HepG2 (cell line): ENCODE results near the gene ZNF512B. TPM values are rescaled to one million over a fixed set of nuclear protein-coding genes. Genes with fewer than 3 reads are reported as not detected.
A peak's percentile ranks its signal among the peaks of the same experiment; 100 is the strongest.

Experiments
- CSRNP1 ChIP-seq: sonication (generic); formaldehyde crosslinking; IDR thresholded peaks from 2 replicates; pipeline ENCODE4 v1.8.1; 2023; ENCODE audit warnings: mild to moderate bottlenecking, missing genetic modification reagents
- DDIT3 ChIP-seq: sonication (generic); formaldehyde crosslinking; IDR thresholded peaks from 2 replicates; pipeline ENCODE4 v1.4.0; 2020; ENCODE audit warnings: mild to moderate bottlenecking, missing genetic modification reagents
- E2F5 ChIP-seq: sonication (generic); formaldehyde crosslinking; conservative IDR thresholded peaks from 2 replicates; pipeline ENCODE4 v1.4.0; 2020; ENCODE audit warnings: missing genetic modification reagents
- ELF3 ChIP-seq: IDR thresholded peaks from 2 replicates; pipeline ENCODE4 v1.6.1; 2016; ENCODE audit warnings: missing genetic modification reagents, missing compliant biosample characterization
- MAFK ChIP-seq, 2 experiments: IDR thresholded peaks in 1 of 2; conservative IDR thresholded peaks in 1 of 2; 2 replicates each; pipeline ENCODE4 v1.6.1; 2011; ENCODE audit warnings: improper control_type of control experiment in 2 of 2, low read length in 2 of 2
- MBD4 ChIP-seq: IDR thresholded peaks from 2 replicates; pipeline ENCODE4 v1.6.1; 2012; ENCODE audit warnings: low read length, inconsistent platforms, borderline replicate concordance
- MEF2D ChIP-seq: sonication (generic); formaldehyde crosslinking; IDR thresholded peaks from 2 replicates; pipeline ENCODE4 v1.5.1; 2020; ENCODE audit warnings: mild to moderate bottlenecking, missing genetic modification reagents
- NONO ChIP-seq, 2 experiments: fragments of 450-650 bp in 1 of 2; sonication (generic) in 1 of 2; formaldehyde crosslinking in 1 of 2; IDR thresholded peaks in 1 of 2; conservative IDR thresholded peaks in 1 of 2; 2 replicates each; pipeline versions ENCODE4 v1.6.1 to v1.8.0; 2017 to 2022; ENCODE audit warnings: mild to moderate bottlenecking in 1 of 2, missing genetic modification reagents in 1 of 2, moderate library complexity in 1 of 2
- NR2F6 ChIP-seq, 2 experiments: IDR thresholded peaks; 2 replicates each; pipeline ENCODE4 v1.6.1; 2016; ENCODE audit warnings: antibody characterized with exemption in 1 of 2, mild to moderate bottlenecking in 1 of 2
- PAX8 ChIP-seq: sonication (generic); formaldehyde crosslinking; IDR thresholded peaks from 2 replicates; pipeline ENCODE4 v1.8.0; 2022; ENCODE audit warnings: mild to moderate bottlenecking, missing genetic modification reagents, borderline replicate concordance
- PLRG1 ChIP-seq: fragments of 450-650 bp; conservative IDR thresholded peaks from 2 replicates; pipeline ENCODE4 v1.6.1; 2016
- PTBP1 ChIP-seq: fragments of 200-400 bp; formaldehyde crosslinking; IDR thresholded peaks from 2 replicates; pipeline ENCODE4 v1.6.1; 2018; ENCODE audit warnings: low read length, low read depth; ENCODE audit not compliant: poor library complexity, severe bottlenecking
- TERF1 ChIP-seq: sonication (generic); formaldehyde crosslinking; IDR thresholded peaks from 2 replicates; pipeline ENCODE4 v1.8.0; 2022; ENCODE audit warnings: mild to moderate bottlenecking, missing genetic modification reagents, moderate library complexity
- ZBTB1 ChIP-seq: sonication (generic); formaldehyde crosslinking; IDR thresholded peaks from 2 replicates; pipeline ENCODE4 v1.4.0; 2020; ENCODE audit warnings: missing genetic modification reagents, borderline replicate concordance
- ZBTB2 ChIP-seq: sonication (generic); formaldehyde crosslinking; IDR thresholded peaks from 2 replicates; pipeline ENCODE4 v1.8.0; 2022; ENCODE audit warnings: low read depth, missing genetic modification reagents
- polyA plus RNA-seq, 8 experiments: library from polyadenylated mRNA; depleted of rRNA in 3 of 8; stranded (reverse) in 7 of 8; unstranded in 1 of 8; fragments of >200 nt; fragmentation: Illumina TruSeq in 4 of 8; extraction: Trizol in 4 of 8; gene quantifications; 2 replicates each; pipeline versions ENCODE4 v1.2.1 to v1.2.3, GENCODE V29; 2011 to 2016; ENCODE audit warnings: low read depth in 4 of 8, missing spikeins in 1 of 8, mixed read lengths in 1 of 8; ENCODE audit not compliant: insufficient read depth in 1 of 8
- total RNA-seq, 5 experiments: library from RNA; depleted of rRNA; stranded (reverse); fragments of >200 nt; fragmentation: Illumina TruSeq; extraction: Trizol; gene quantifications; 2 replicates each; pipeline ENCODE4 v1.2.3, GENCODE V29; 2016; ENCODE audit warnings: low read depth in 1 of 5
- TF ChIP-seq, protein P1 (sequence below): sonication (generic); formaldehyde crosslinking; IDR thresholded peaks from 2 replicates; pipeline ENCODE4 v1.4.0; 2020; ENCODE audit warnings: missing genetic modification reagents
- TF ChIP-seq, protein P2 (sequence below): sonication (generic); formaldehyde crosslinking; IDR thresholded peaks from 2 replicates; pipeline ENCODE4 v1.4.0; 2020; ENCODE audit warnings: mild to moderate bottlenecking, missing genetic modification reagents

The ZNF512B gene
- total and polyA plus RNA-seq, 2 of the 13 experiments (the other 11 are each of a cell fraction or from before 2014, with no cell fraction given): 11.5 to 30.6 TPM

DNA sequence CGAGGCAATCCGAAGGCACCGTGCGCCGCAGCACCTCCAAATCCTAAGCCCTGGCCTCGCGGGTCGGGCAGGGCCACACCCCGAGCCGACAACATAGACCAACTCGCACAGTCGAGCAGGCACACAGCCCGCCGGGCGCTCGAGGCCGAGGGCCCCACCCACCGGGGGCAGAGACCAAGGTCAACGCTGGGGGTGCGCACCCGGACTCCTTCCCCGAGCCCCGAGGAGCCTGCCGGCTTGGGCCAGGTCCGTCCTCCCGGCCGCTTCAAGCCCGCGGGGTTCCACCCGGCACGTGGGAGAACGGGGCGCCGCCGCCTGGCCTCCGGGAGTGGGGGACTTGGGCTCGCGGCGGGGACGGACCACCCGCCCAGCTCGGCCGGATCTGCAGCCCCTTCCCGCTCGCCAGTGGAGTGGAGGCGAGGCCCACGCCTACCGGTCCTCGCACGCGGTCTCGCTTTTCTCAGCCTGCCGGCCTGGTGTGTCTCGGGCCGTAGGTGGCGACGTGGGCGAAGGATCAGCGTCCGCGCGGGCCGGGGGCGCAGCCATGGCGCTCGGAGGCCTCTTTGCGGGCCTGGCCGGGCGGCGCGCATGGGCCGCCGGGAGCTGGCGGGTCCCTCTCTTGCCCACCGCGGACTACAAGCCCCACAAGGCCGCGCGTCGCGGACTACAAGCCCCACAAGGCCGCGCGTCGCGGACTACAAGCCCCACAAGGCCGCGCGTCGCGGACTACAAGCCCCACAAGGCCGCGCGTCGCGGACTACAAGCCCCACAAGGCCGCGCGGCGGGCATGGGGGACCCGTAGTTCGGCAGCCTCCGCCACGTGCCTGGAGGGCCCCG is 13.7 kb downstream of the ZNF512B start, which contains the start of gene UCKL1 (continued):
- TF ChIP-seq NONO (IDR thresholded peaks at IDR 0.05) (no peak), NONO (CRISPR knock-in tag; conservative IDR thresholded peaks at IDR 0.05) (peak; percentile 99), CSRNP1 (CRISPR knock-in tag) (peak; percentile 99), MAFK (conservative IDR thresholded peaks at IDR 0.05 in 1 of 2, IDR thresholded peaks at IDR 0.05 in 1 of 2; ENCODE audit: low read length in 2 of 2) (no peak), MEF2D (CRISPR knock-in tag) (peak; percentile 61; the same call in 1 of the 2 replicates), NR2F6 (IDR thresholded peaks at IDR 0.05) (peak; percentile 60; the same call in 1 of the 2 replicates), NR2F6 (CRISPR knock-in tag; IDR thresholded peaks at IDR 0.05) (peak; percentile 84), TERF1 (no peak), ZBTB1 (peak; percentile 79; the same call in 1 of the 2 replicates), ZBTB2 (CRISPR knock-in tag) (peak; percentile 82), ELF3 (peak; percentile 85), PLRG1 (no peak), E2F5 (CRISPR knock-in tag) (peak; percentile 87; the same call in 1 of the 2 replicates), PAX8 (CRISPR knock-in tag) (peak; percentile 99), PTBP1 (no peak), DDIT3 (CRISPR knock-in tag) (no peak), MBD4 (no peak)
- TF ChIP-seq, protein P1, sequence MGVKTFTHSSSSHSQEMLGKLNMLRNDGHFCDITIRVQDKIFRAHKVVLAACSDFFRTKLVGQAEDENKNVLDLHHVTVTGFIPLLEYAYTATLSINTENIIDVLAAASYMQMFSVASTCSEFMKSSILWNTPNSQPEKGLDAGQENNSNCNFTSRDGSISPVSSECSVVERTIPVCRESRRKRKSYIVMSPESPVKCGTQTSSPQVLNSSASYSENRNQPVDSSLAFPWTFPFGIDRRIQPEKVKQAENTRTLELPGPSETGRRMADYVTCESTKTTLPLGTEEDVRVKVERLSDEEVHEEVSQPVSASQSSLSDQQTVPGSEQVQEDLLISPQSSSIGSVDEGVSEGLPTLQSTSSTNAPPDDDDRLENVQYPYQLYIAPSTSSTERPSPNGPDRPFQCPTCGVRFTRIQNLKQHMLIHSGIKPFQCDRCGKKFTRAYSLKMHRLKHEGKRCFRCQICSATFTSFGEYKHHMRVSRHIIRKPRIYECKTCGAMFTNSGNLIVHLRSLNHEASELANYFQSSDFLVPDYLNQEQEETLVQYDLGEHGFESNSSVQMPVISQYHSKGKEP (CRISPR knock-in tag): peak; percentile 51
- TF ChIP-seq, protein P2, sequence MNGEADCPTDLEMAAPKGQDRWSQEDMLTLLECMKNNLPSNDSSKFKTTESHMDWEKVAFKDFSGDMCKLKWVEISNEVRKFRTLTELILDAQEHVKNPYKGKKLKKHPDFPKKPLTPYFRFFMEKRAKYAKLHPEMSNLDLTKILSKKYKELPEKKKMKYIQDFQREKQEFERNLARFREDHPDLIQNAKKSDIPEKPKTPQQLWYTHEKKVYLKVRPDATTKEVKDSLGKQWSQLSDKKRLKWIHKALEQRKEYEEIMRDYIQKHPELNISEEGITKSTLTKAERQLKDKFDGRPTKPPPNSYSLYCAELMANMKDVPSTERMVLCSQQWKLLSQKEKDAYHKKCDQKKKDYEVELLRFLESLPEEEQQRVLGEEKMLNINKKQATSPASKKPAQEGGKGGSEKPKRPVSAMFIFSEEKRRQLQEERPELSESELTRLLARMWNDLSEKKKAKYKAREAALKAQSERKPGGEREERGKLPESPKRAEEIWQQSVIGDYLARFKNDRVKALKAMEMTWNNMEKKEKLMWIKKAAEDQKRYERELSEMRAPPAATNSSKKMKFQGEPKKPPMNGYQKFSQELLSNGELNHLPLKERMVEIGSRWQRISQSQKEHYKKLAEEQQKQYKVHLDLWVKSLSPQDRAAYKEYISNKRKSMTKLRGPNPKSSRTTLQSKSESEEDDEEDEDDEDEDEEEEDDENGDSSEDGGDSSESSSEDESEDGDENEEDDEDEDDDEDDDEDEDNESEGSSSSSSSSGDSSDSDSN (CRISPR knock-in tag): peak; percentile 98
